ENCODE results near the gene KCNC1.

The KCNC1 gene

DNA sequence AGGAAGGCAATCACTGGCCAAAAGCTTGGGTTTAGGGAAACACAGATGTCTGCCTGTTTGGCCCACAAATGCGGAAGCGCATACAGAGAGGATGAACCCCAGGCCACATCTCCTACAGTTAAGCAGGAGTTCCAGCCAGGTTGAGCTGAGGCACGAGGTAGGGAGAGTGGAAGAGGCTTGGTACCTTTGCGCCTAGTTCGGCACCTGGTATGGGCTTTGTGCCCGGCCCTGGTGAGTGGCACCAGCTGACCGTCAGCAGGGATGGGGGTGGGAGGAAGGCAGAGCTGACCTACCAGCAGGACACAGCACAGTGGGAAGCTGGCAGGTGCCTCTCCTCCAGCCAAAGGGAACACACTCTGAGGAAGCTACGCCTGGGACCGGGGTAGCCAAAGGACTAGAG, 57.6 kb downstream of the KCNC1 start:
- Mint-ChIP-seq H3K27ac (no peak overlapping the region), H3K27me3 (no peaks in the 10 kb centered on the region), H3K36me3 (peaks cover 20% of the 10 kb centered on the region), H3K9me3 (ENCODE audit: low read depth) (no peaks in the 10 kb centered on the region), H3K4me3 (no peak overlapping the region), H3K4me1 (ENCODE audit: low read depth) (no peaks in the 10 kb centered on the region)

DNA sequence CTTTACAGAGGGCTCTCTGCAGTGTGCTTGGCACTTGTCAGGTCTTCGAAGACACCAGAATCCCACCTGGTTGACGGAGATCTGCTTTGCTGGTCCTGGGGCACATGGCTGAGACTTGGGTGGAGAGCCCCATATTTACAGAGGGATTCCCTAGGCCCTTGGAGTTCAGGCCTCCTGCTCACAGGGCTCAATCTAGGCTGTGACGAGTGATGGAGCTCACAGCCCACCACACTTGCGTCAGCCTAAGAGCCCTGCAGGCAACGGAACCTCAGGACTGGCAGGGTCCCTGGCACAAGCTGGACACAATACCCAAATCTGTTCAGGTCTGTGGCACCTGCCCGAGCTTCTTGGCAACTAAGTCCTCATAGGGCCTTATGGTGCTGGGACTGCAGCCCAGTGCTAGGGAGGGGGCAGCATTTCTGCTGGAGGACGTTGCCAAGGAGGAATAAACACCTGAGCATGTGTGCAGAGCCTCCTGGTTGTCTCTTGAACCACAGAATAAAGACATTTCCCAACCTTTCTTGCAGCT, 59.1 kb downstream of the KCNC1 start:
- Mint-ChIP-seq H3K4me3 (no peak overlapping the region), H3K36me3 (peaks cover 13% of the 10 kb centered on the region), H3K27ac (no peak overlapping the region), H3K27me3 (no peaks in the 10 kb centered on the region), H3K9me3 (ENCODE audit: low read depth) (no peaks in the 10 kb centered on the region), H3K4me1 (ENCODE audit: low read depth) (no peaks in the 10 kb centered on the region)

DNA sequence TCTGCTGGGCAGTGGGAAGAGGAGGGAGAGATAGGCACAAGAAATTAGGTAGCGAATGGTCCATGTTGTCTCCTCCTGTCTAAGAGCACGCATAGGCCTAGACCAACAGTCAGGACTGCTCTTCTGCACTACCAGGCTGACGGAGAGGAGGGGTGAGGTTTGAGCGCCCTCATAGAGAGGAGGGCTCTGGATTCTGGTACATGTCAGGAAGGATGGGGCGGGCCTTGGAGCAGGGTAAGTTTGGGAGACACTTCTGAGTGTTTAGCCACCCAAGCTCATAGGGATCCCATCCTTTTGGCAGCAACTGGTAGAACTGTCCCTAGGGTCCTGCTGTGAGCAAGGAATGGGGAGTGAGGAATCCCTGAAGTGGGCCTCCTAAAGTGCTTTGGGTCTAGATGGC, 60.4 kb downstream of the KCNC1 start:
- Mint-ChIP-seq H3K27ac (no peak overlapping the region), H3K36me3 (peaks cover 13% of the 10 kb centered on the region), H3K4me3 (no peak overlapping the region)

DNA sequence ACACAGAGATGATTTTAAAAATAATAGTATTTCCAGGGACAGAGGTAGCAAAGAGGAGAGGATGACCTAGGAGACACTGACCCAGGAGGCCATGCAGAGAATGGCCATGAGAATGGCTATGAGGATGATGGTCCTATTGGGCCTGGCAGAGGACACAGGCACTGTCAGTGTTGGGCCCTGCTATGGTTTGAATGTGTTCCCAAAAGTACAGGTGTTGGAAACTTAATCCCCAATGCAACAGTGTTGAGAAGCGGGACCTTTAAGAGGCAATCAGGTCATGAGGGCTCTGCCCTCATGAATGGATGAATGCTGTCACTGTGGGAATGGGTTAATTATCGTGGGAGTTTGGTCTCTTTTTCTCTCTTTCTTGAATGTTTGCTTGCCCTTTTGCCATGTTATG, 61.6 kb downstream of the KCNC1 start:
- H3K27me3 Mint-ChIP-seq = no peaks in the 10 kb centered on the region
- no peak overlapping the region for H3K27ac Mint-ChIP-seq
- H3K4me3 Mint-ChIP-seq = no peak overlapping the region
- H3K9me3 Mint-ChIP-seq (ENCODE audit: low read depth) = no peaks in the 10 kb centered on the region
- peaks cover 15% of the 10 kb centered on the region for H3K36me3 Mint-ChIP-seq
- H3K4me1 Mint-ChIP-seq (ENCODE audit: low read depth) = no peaks in the 10 kb centered on the region

More for the DNA sequence above, 60.4 kb downstream of the KCNC1 start:
- H3K4me1 Mint-ChIP-seq (ENCODE audit: low read depth) = no peaks in the 10 kb centered on the region
- H3K27me3 Mint-ChIP-seq = no peaks in the 10 kb centered on the region
- no peaks in the 10 kb centered on the region for H3K9me3 Mint-ChIP-seq (ENCODE audit: low read depth)

DNA sequence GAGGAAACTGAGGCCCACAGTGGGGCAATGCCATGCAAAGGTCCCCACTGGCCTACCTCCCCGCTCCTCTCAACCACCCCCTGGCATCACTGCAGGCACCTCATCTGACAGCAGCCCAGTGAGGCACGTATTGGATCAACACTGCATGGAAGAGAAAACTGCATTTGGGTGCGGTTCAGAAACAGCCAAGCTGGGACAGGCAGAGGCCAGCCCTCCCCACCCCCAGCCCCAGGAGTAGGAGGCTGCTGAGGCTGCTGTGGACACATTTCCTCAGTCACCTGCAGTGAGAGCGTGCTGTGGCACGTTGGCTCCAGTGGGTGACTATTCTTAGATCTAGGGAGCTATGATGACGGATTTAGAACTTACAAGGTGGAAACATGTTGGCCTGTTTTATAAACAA, 63.7 kb downstream of the KCNC1 start:
- Mint-ChIP-seq H3K27ac (no peak overlapping the region), H3K36me3 (peaks cover 15% of the 10 kb centered on the region), H3K27me3 (no peaks in the 10 kb centered on the region), H3K4me3 (no peak overlapping the region), H3K9me3 (ENCODE audit: low read depth) (no peaks in the 10 kb centered on the region), H3K4me1 (ENCODE audit: low read depth) (no peaks in the 10 kb centered on the region)

DNA sequence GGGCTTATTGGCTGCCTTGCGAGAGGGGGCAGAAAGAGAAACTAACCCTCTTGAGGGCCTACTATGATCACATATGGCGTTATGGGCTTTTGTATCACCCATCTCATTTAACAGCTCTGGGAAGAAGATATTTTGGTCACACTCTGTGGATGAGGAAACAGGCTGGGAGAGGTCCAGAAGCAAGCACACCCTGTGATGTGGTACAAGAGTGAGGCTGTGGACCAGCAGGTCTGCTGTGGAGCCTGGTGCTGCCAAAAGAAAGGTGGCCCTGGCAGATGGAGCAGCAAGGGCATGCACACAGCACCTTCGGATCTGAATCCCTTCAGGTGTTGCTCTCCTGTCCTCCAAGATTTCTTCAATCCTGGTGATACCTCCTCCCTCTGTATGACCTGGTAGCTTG, 64.1 kb downstream of the KCNC1 start:
- Mint-ChIP-seq H3K4me3 (no peak overlapping the region), H3K36me3 (peaks cover 15% of the 10 kb centered on the region), H3K4me1 (ENCODE audit: low read depth) (no peaks in the 10 kb centered on the region), H3K27me3 (no peaks in the 10 kb centered on the region), H3K27ac (no peak overlapping the region), H3K9me3 (ENCODE audit: low read depth) (no peaks in the 10 kb centered on the region)

DNA sequence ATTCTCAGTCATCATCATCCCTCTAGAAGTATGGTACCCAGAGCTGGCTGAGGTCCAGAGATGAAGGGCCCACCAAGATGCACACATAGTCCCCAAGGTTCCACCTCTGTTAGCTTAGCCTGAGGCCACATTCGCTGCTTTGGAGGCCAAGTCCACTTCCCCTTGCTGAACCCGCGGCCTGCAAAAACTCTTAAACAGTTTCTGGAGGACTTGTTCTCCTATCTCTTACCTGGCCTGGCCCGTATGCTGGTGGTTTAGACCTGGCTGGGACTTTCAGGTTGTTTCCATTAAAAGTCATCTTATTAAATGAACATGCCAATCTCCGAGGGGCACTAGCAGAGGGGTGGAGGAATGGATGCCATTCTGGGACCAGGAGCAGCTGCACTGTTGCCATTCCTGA, 64.6 kb downstream of the KCNC1 start:
- H3K27ac Mint-ChIP-seq = no peak overlapping the region
- H3K4me3 Mint-ChIP-seq = no peak overlapping the region

DNA sequence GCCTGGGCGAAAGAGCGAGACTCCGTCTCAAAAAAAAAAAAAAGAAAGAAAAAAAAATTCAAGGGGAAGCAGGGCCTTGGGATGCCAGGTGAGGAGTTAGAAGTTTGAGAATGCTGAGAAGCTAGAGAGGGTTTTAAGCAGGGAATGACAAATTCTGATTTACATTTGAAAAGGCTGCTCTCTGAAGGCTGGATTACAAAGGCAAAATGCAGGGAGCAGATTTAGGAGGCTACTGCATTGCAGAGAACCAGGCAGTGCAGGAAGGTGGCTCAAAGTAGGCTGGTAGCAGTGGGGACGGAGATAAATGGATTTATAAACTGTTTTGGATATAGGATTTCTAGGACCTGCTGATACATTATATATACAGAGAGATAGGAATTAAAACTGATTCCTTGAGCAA, 66.6 kb downstream of the KCNC1 start:
- Mint-ChIP-seq H3K27ac (no peak overlapping the region), H3K27me3 (no peaks in the 10 kb centered on the region), H3K4me3 (no peak overlapping the region), H3K36me3 (peaks cover 15% of the 10 kb centered on the region), H3K4me1 (ENCODE audit: low read depth) (no peaks in the 10 kb centered on the region), H3K9me3 (ENCODE audit: low read depth) (no peaks in the 10 kb centered on the region)

More for the DNA sequence above, 64.6 kb downstream of the KCNC1 start:
- Mint-ChIP-seq H3K36me3 (peaks cover 15% of the 10 kb centered on the region), H3K4me1 (ENCODE audit: low read depth) (no peaks in the 10 kb centered on the region), H3K27me3 (no peaks in the 10 kb centered on the region), H3K9me3 (ENCODE audit: low read depth) (no peaks in the 10 kb centered on the region)

DNA sequence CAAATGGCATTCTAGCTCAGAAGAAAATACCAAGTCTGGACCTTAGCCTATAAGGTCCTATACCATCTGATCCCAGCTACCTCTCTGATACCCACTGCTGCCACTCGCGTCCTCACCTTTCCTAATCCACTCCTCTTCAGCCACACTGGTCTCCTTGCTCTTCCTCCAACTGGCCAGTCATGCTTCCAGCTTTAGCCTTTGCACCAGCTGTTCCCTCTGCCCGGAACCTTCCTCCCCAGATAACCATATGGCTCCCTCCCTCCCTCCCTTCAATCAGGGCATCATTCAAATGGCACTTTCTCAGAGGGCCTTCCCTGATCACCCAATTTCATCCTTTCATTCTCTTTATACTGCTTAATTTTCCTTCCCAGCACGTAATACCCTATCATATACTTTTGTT, 67.9 kb downstream of the KCNC1 start:
- no peak overlapping the region for H3K4me3 Mint-ChIP-seq
- H3K4me1 Mint-ChIP-seq (ENCODE audit: low read depth) = no peaks in the 10 kb centered on the region
- H3K36me3 Mint-ChIP-seq = peaks cover 13% of the 10 kb centered on the region
- no peaks in the 10 kb centered on the region for H3K27me3 Mint-ChIP-seq
- H3K9me3 Mint-ChIP-seq (ENCODE audit: low read depth) = no peaks in the 10 kb centered on the region
- H3K27ac Mint-ChIP-seq = no peak overlapping the region

DNA sequence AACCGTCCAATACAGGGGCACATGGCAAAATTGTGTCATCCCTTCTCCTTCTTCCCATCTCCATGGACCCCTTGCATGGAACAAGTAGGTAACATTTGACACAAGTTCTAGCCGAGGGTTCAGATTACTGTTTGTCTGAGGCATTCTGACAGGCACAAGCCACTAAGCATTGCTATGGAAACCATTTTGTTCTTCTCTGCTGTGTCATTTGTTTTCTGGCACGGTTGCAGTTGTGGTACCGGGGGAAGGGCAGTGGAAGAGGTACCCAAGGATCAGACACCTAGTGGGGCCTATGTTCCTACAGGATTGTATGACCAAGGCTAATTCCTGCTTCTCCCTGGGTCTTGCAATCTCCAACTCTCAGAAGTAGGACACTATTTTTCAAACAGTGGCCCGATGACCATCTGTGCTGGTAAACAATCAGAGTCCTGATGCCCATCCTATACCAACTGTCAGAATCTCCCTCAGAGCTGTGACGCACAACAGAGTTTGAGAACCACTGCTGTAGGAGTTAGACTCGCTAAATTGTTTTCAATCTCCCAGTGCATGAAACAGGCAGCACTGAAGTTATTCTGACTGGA, 69.3 kb downstream of the KCNC1 start:
- Mint-ChIP-seq H3K27ac (no peak overlapping the region), H3K36me3 (peaks cover 14% of the 10 kb centered on the region), H3K4me1 (ENCODE audit: low read depth) (no peaks in the 10 kb centered on the region), H3K4me3 (no peak overlapping the region), H3K9me3 (ENCODE audit: low read depth) (no peaks in the 10 kb centered on the region), H3K27me3 (no peaks in the 10 kb centered on the region)

DNA sequence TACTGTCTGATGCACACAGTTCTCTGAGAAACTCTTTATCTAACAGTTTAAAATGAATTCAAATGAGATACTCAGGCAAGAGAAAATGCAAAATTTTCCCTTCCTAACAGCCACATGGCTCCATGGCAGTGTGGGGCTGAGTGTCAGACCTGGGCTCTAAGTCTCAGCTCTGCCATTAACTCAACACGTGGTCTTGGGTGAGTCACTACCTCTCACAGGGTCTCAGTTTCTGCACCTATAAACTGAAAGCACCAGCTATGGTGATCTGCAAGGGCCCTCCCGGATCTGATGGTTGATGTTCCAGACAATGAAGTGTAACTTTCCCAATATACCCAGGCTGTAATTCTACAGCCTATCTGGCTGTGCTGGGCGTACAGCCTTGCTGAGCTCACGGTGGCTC, 70.5 kb downstream of the KCNC1 start:
- Mint-ChIP-seq H3K4me1 (ENCODE audit: low read depth) (no peaks in the 10 kb centered on the region), H3K27ac (no peak overlapping the region), H3K27me3 (no peaks in the 10 kb centered on the region), H3K9me3 (ENCODE audit: low read depth) (no peaks in the 10 kb centered on the region), H3K4me3 (no peak overlapping the region), H3K36me3 (peaks cover 17% of the 10 kb centered on the region)

DNA sequence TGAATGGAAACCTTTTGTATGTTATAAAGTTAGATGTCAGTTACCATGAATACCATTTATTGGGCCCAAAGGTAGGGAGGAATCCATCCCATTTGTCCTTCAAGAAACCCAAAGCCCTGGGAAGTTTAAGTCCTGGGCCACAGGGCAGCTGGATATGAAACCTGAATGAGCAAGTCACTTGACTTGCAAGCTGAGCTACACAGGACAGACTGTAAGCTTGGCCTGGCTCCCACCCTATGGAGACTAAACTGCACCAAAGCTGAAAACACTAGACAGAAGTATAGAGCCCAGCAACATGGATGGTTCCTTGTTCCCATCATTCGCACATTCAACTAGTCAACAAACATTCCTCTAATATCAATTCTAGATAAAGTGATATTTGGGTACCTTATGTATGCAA, 71.3 kb downstream of the KCNC1 start:
- Mint-ChIP-seq H3K4me1 (ENCODE audit: low read depth) (no peaks in the 10 kb centered on the region), H3K27me3 (no peaks in the 10 kb centered on the region), H3K27ac (no peak overlapping the region), H3K4me3 (no peak overlapping the region), H3K36me3 (peaks cover 15% of the 10 kb centered on the region), H3K9me3 (ENCODE audit: low read depth) (no peaks in the 10 kb centered on the region)

DNA sequence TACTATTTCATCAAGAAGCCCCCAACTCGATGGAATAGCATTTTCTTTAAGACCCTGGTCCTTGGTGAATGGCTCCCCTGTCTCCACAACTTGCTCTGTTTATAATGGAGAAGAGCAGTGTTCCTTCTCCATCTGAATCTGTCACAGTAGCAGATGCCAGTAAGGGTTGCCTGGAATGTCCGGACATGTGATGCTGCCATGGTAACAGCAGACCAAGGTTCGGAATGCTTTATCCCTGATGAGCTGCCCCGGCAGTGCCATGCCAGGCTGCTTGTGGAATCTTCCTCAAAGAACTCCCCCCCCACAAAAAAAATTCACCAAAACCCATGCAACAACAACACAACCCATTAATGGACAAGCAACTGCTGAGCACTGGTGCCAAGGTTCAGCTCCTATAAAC, 72.5 kb downstream of the KCNC1 start:
- no peaks in the 10 kb centered on the region for H3K4me1 Mint-ChIP-seq (ENCODE audit: low read depth)
- no peak overlapping the region for H3K27ac Mint-ChIP-seq
- peaks cover 19% of the 10 kb centered on the region for H3K36me3 Mint-ChIP-seq
- H3K27me3 Mint-ChIP-seq = no peaks in the 10 kb centered on the region
- H3K4me3 Mint-ChIP-seq = no peak overlapping the region
- H3K9me3 Mint-ChIP-seq (ENCODE audit: low read depth) = no peaks in the 10 kb centered on the region

DNA sequence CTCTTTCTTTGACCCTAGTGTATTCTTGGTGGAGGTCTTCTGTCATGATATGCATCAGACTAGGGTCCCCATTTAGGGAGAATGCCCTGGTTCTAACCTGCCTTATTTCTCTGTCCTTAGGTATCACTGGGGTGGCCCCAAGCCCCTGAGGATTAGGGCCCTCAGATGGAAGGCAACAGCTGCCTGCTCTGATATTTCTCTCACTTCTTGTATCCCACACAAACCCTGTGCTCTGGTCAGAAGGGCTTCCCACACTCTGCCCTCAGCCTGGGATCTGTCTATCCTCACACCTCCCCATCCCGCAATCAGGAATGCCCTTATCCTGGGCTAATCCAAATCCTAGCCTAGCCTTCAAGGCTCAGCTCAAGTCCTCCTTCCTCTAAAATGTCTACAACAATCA, 75.5 kb downstream of the KCNC1 start:
- no peaks in the 10 kb centered on the region for H3K27me3 Mint-ChIP-seq
- H3K36me3 Mint-ChIP-seq = peaks cover 27% of the 10 kb centered on the region
- no peak overlapping the region for H3K27ac Mint-ChIP-seq
- no peak overlapping the region for H3K4me3 Mint-ChIP-seq
- no peaks in the 10 kb centered on the region for H3K9me3 Mint-ChIP-seq (ENCODE audit: low read depth)
- no peaks in the 10 kb centered on the region for H3K4me1 Mint-ChIP-seq (ENCODE audit: low read depth)

DNA sequence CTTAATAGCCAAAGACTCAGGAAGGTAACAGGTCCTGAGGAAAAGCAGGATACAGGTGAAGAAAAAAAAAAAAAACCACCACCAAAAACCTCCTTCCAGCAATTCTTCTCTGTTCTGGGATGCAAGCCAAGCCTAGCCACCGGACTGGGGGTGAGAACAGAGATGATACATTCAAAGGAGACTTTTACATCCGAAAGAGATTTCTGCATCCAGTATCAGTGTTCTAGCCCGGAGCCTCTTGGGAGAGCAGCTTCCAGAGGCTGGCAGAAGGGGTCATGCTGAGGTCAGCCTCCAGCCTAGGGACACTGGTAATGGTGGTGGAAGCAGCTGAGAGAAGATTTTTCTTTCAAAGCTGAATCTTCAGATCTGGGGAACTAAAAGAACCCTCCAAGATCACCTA, 76.2 kb downstream of the KCNC1 start:
- Mint-ChIP-seq H3K27ac (no peak overlapping the region), H3K36me3 (peaks cover 27% of the 10 kb centered on the region)

DNA sequence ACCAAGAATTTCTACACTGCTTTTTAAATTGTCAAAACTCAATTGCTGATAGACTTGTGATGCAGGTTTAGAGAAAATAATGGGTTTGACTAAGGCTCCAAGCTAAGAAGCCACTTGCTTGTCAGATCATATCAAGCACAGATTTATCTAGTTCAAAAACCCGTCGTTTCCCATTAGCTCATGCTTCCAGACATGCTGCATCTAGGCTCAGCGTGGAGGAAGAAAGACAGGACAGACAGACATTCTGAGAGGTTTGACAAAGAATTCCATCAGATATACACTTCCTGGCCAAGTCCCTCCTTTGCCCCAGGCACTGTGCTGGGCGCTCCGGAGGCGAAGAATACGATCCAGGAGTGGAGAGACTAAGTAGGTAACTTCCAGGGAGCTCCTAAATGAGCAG, 76.8 kb downstream of the KCNC1 start:
- Mint-ChIP-seq H3K27ac (no peak overlapping the region), H3K4me3 (no peak overlapping the region), H3K4me1 (ENCODE audit: low read depth) (no peaks in the 10 kb centered on the region), H3K36me3 (peaks cover 27% of the 10 kb centered on the region), H3K9me3 (ENCODE audit: low read depth) (no peaks in the 10 kb centered on the region), H3K27me3 (no peaks in the 10 kb centered on the region)

More for the DNA sequence above, 76.2 kb downstream of the KCNC1 start:
- Mint-ChIP-seq H3K9me3 (ENCODE audit: low read depth) (no peaks in the 10 kb centered on the region), H3K27me3 (no peaks in the 10 kb centered on the region), H3K4me3 (no peak overlapping the region), H3K4me1 (ENCODE audit: low read depth) (no peaks in the 10 kb centered on the region)

Measured in activated naive CD8-positive, alpha-beta T cell (primary cell).